ENCODE results near the gene ACTN2. TPM values are rescaled to one million over a fixed set of nuclear protein-coding genes. Genes with fewer than 3 reads are reported as not detected.

The ACTN2 gene
- polyA plus RNA-seq, 3 donors: 0.07 TPM; not detected in 2

- DNase-seq: peak; percentile 5 to 12 (median 10)
- H4K20me1 ChIP-seq (ENCODE audit: insufficient read depth, low read length): no peaks in the 10 kb centered on the region
- Mint-ChIP-seq H3K4me1 (peaks cover 16% of the 10 kb centered on the region), H3K27me3 (ENCODE audit: low read depth in 3 of 3) (peaks cover 9 to 23% (median 10%) of the 10 kb centered on the region in 3 donors), H3K9me3 (peaks cover 0 to 1% (median 0%) of the 10 kb centered on the region in 7 donors), H3K4me3 (no peak overlapping the region), H3K27ac (peak overlapping the region in 1 of 7 donors; percentile 16), H3K36me3 (no peaks in the 10 kb centered on the region)
- H3K36me3 ChIP-seq (replicated peaks in 1 of 2; ENCODE audit: control insufficient read depth in 1 of 2, insufficient read depth in 2 of 2, low read length in 2 of 2): no peaks in the 10 kb centered on the region
- H2AFZ ChIP-seq (ENCODE audit: insufficient read depth, low read depth, low read length, poor library complexity, severe bottlenecking): no peak overlapping the region
- H3K4me2 ChIP-seq (replicated peaks; ENCODE audit: extremely low read depth, low read length, poor library complexity, severe bottlenecking): no peak overlapping the region
- peaks cover 4 to 11% of the 10 kb centered on the region in 2 donors for H3K27me3 ChIP-seq (ENCODE audit: control insufficient read depth in 2 of 2, insufficient read depth in 2 of 2, low read length in 2 of 2)
- H3K4me3 ChIP-seq (replicated peaks in 1 of 3; ENCODE audit: low read depth in 2 of 3, low read length in 3 of 3): no peak overlapping the region
- H3K9ac ChIP-seq (ENCODE audit: insufficient read depth, low read length, poor library complexity, severe bottlenecking): no peak overlapping the region
- no peak overlapping the region for H3K27ac ChIP-seq (ENCODE audit: low read depth in 1 of 2, low read length in 2 of 2)
- 93% methylated on average over 3 of the region's 3 CpGs for WGBS (ENCODE audit: insufficient coverage)
- H3K79me2 ChIP-seq (ENCODE audit: insufficient read depth, low read length): no peaks in the 10 kb centered on the region
- H3K4me1 ChIP-seq (ENCODE audit: control insufficient read depth in 1 of 2, insufficient read depth in 2 of 2, low read length in 2 of 2): peaks cover 10 to 14% of the 10 kb centered on the region in 2 donors
- H3K9me3 ChIP-seq (replicated peaks in 1 of 2; ENCODE audit: control insufficient read depth in 1 of 2, insufficient read depth in 1 of 2, low read length in 2 of 2): no peaks in the 10 kb centered on the region
- TF ChIP-seq CTCF (IDR thresholded peaks at IDR 0.05): no peak
- intact Hi-C loops (cut with micrococcal nuclease): no loop called here
These were observed 8.6 kb upstream of the ACTN2 start for GRCh38 chr1:236677641-236678235.

- 100% methylated on average over 2 of the region's 3 CpGs for WGBS (ENCODE audit: insufficient coverage)
These were observed 5.1 kb upstream of the ACTN2 start for GRCh38 chr1:236681219-236681618.

More at GRCh38 chr1:236681219-236681618, 5.1 kb upstream of the ACTN2 start:
- H3K4me3 ChIP-seq (replicated peaks in 1 of 3; ENCODE audit: low read depth in 2 of 3, low read length in 3 of 3): no peak overlapping the region
- no peak overlapping the region for H3K4me3 Mint-ChIP-seq
- H3K27me3 Mint-ChIP-seq (ENCODE audit: low read depth in 3 of 3): peaks cover 18 to 40% (median 31%) of the 10 kb centered on the region in 3 donors
- H3K79me2 ChIP-seq (ENCODE audit: insufficient read depth, low read length): no peaks in the 10 kb centered on the region
- H3K27me3 ChIP-seq (ENCODE audit: control insufficient read depth in 2 of 2, insufficient read depth in 2 of 2, low read length in 2 of 2): peaks cover 14 to 20% of the 10 kb centered on the region in 2 donors
- H4K20me1 ChIP-seq (ENCODE audit: insufficient read depth, low read length): no peaks in the 10 kb centered on the region
- H3K4me2 ChIP-seq (replicated peaks; ENCODE audit: extremely low read depth, low read length, poor library complexity, severe bottlenecking): no peak overlapping the region
- H3K9ac ChIP-seq (ENCODE audit: insufficient read depth, low read length, poor library complexity, severe bottlenecking): no peak overlapping the region
- no peaks in the 10 kb centered on the region for H3K36me3 ChIP-seq (replicated peaks in 1 of 2; ENCODE audit: control insufficient read depth in 1 of 2, insufficient read depth in 2 of 2, low read length in 2 of 2)
- no peak for TF ChIP-seq CTCF (IDR thresholded peaks at IDR 0.05)
- DNase-seq: no peak
- H2AFZ ChIP-seq (ENCODE audit: insufficient read depth, low read depth, low read length, poor library complexity, severe bottlenecking): no peak overlapping the region
- H3K27ac ChIP-seq (ENCODE audit: low read depth in 1 of 2, low read length in 2 of 2): no peak overlapping the region
- peaks cover 13 to 19% of the 10 kb centered on the region in 2 donors for H3K4me1 ChIP-seq (ENCODE audit: control insufficient read depth in 1 of 2, insufficient read depth in 2 of 2, low read length in 2 of 2)
- intact Hi-C loops (cut with micrococcal nuclease): no loop called here
- peaks cover 3 to 5% (median 4%) of the 10 kb centered on the region in 7 donors for H3K9me3 Mint-ChIP-seq
- H3K27ac Mint-ChIP-seq: no peak overlapping the region
- H3K36me3 Mint-ChIP-seq: peaks cover 0 to 4% of the 10 kb centered on the region in 2 donors
- no peaks in the 10 kb centered on the region for H3K9me3 ChIP-seq (replicated peaks in 1 of 2; ENCODE audit: control insufficient read depth in 1 of 2, insufficient read depth in 1 of 2, low read length in 2 of 2)
- H3K4me1 Mint-ChIP-seq: peaks cover 24% of the 10 kb centered on the region

All from CD14-positive monocyte (primary cell).